Urinary bladder (tissue), 4 donors: ENCODE results near the gene C14orf119. TPM values are rescaled to one million over a fixed set of nuclear protein-coding genes. Genes with fewer than 3 reads are reported as not detected.

ENCODE experiments used
- DNase-seq: peaks from one replicate; pipeline ENCODE4 v3.0.0-alpha.2; 2015; ENCODE audit errors: extremely low spot score
- H3K27ac ChIP-seq: one replicate; pipeline ENCODE4 v1.5.1; 2013; ENCODE audit warnings: low read depth, mild to moderate bottlenecking, moderate library complexity
- H3K36me3 ChIP-seq: one replicate; pipeline ENCODE4 v1.6.1; 2013; ENCODE audit warnings: mild to moderate bottlenecking, moderate library complexity; ENCODE audit not compliant: insufficient read depth
- H3K4me1 ChIP-seq: one replicate; pipeline ENCODE4 v1.6.1; 2013; ENCODE audit warnings: mild to moderate bottlenecking, moderate library complexity; ENCODE audit not compliant: insufficient read depth
- H3K4me3 ChIP-seq: one replicate; pipeline ENCODE4 v1.5.1; 2013; ENCODE audit warnings: low read depth, low read length
- WGBS: extraction: QIAGEN DNeasy Blood & Tissue Kit; methylation state at CpG from one replicate; pipeline ENCODE4 v1.1.7; 2013; 5-methylcytosine and 5-hydroxymethylcytosine counted together
- polyA plus RNA-seq: library from polyadenylated mRNA; stranded (reverse); fragments of 200-250 nt; gene quantifications from one replicate; pipeline ENCODE4 v1.2.3, GENCODE V29; 2013
- total RNA-seq: library from RNA; depleted of rRNA; stranded (reverse); fragments of >200 nt; gene quantifications from one replicate; pipeline ENCODE4 v1.2.3, GENCODE V29; 2014
- donor health status: healthy with polysubstance abuse.
- donor health status: healthy.

Gene C14orf119
- total and polyA plus RNA-seq, 2 donors: 37.2 to 51.8 TPM

GRCh38 chr14:23141706-23142444, 46.6 kb downstream of the C14orf119 start:
- Histone ChIP-seq H3K36me3 (peaks cover 3% of the 10 kb centered on the region), H3K27ac (no peak overlapping the region), H3K4me1 (peaks cover 1% of the 10 kb centered on the region), H3K4me3 (no peak overlapping the region)
- no peak for DNase-seq
- 51% methylated on average over 7 of the region's 7 CpGs for WGBS

- peaks cover 3% of the 10 kb centered on the region for H3K36me3 ChIP-seq
- no peak for DNase-seq
- H3K4me1 ChIP-seq: peaks cover 1% of the 10 kb centered on the region
- 92% methylated on average over 4 of the region's 4 CpGs for WGBS
- H3K4me3 ChIP-seq: no peak overlapping the region
- no peak overlapping the region for H3K27ac ChIP-seq
Observed at GRCh38 chr14:23142826-23143225, 47.5 kb downstream of the C14orf119 start.

- Histone ChIP-seq H3K4me3 (no peak overlapping the region), H3K27ac (no peak overlapping the region), H3K4me1 (no peaks in the 10 kb centered on the region), H3K36me3 (peaks cover 3% of the 10 kb centered on the region)
- DNase-seq: no peak
- WGBS: 71% methylated on average over 1 of the region's 1 CpG
Observed at GRCh38 chr14:23143911-23144310, 48.6 kb downstream of the C14orf119 start.

GRCh38 chr14:23145794-23146350, 50.6 kb downstream of the C14orf119 start:
- no peak for DNase-seq
- no peaks in the 10 kb centered on the region for H3K4me1 ChIP-seq
- WGBS: 64% methylated on average over 4 of the region's 4 CpGs
- no peak overlapping the region for H3K4me3 ChIP-seq
- H3K27ac ChIP-seq: peak overlapping the region; percentile 68
- no peaks in the 10 kb centered on the region for H3K36me3 ChIP-seq

- Histone ChIP-seq H3K27ac (peak overlapping the region; percentile 68), H3K4me1 (no peaks in the 10 kb centered on the region), H3K4me3 (no peak overlapping the region), H3K36me3 (no peaks in the 10 kb centered on the region)
- WGBS: 88% methylated on average over 2 of the region's 2 CpGs
- no peak for DNase-seq
Observed at GRCh38 chr14:23146351-23146910, 51.1 kb downstream of the C14orf119 start.

GRCh38 chr14:23146980-23147379, 51.7 kb downstream of the C14orf119 start:
- Histone ChIP-seq H3K4me1 (no peaks in the 10 kb centered on the region), H3K4me3 (no peak overlapping the region), H3K27ac (peak overlapping the region; percentile 68), H3K36me3 (no peaks in the 10 kb centered on the region)
- DNase-seq: no peak
- 94% methylated on average over 4 of the region's 4 CpGs for WGBS

GRCh38 chr14:23147676-23148075, 52.4 kb downstream of the C14orf119 start:
- no peaks in the 10 kb centered on the region for H3K4me1 ChIP-seq
- no peaks in the 10 kb centered on the region for H3K36me3 ChIP-seq
- WGBS: 49% methylated on average over 1 of the region's 1 CpG
- H3K27ac ChIP-seq: peak overlapping the region; percentile 35
- H3K4me3 ChIP-seq: no peak overlapping the region
- no peak for DNase-seq

GRCh38 chr14:23148591-23149249, 53.4 kb downstream of the C14orf119 start:
- no peak for DNase-seq
- H3K36me3 ChIP-seq: no peaks in the 10 kb centered on the region
- H3K4me3 ChIP-seq: no peak overlapping the region
- H3K27ac ChIP-seq: peak overlapping the region; percentile 1
- peaks cover 3% of the 10 kb centered on the region for H3K4me1 ChIP-seq
- WGBS: 87% methylated on average over 5 of the region's 5 CpGs

- Histone ChIP-seq H3K4me1 (peaks cover 3% of the 10 kb centered on the region), H3K4me3 (no peak overlapping the region), H3K27ac (no peak overlapping the region), H3K36me3 (no peaks in the 10 kb centered on the region)
- no peak for DNase-seq
Observed at GRCh38 chr14:23149745-23150144, 54.4 kb downstream of the C14orf119 start.

Other genes with a start within 250 kb of the C14orf119 start
- gene LRP10, start 223.8 kb upstream of the C14orf119 start, total RNA-seq: 22.1 TPM
- 195 TPM for gene LRP10, start 223.8 kb upstream of the C14orf119 start, polyA plus RNA-seq
- 0.16 TPM for gene REM2, start 212.3 kb upstream of the C14orf119 start, total RNA-seq
- gene REM2, start 212.3 kb upstream of the C14orf119 start, polyA plus RNA-seq: 0.38 TPM
- gene RBM23, start 176.4 kb upstream of the C14orf119 start, total RNA-seq: 101 TPM
- 65.0 TPM for gene RBM23, start 176.4 kb upstream of the C14orf119 start, polyA plus RNA-seq
- gene PRMT5, start 166.1 kb upstream of the C14orf119 start, total RNA-seq: 39.8 TPM
- 49.3 TPM for gene PRMT5, start 166.1 kb upstream of the C14orf119 start, polyA plus RNA-seq
- 42.2 TPM for gene HAUS4, start 138.4 kb upstream of the C14orf119 start, total RNA-seq
- 44.1 TPM for gene HAUS4, start 138.4 kb upstream of the C14orf119 start, polyA plus RNA-seq
- gene AJUBA, start 113.0 kb upstream of the C14orf119 start, total RNA-seq: 28.0 TPM
- 6.6 TPM for gene AJUBA, start 113.0 kb upstream of the C14orf119 start, polyA plus RNA-seq
- 10.4 TPM for gene C14orf93, start 85.4 kb upstream of the C14orf119 start, total RNA-seq
- gene C14orf93, start 85.4 kb upstream of the C14orf119 start, polyA plus RNA-seq: 14.5 TPM
- gene PSMB5, start 60.6 kb upstream of the C14orf119 start, total RNA-seq: 70.3 TPM
- gene PSMB5, start 60.6 kb upstream of the C14orf119 start, polyA plus RNA-seq: 135 TPM
- gene PSMB11, start 53.3 kb upstream of the C14orf119 start, total RNA-seq: not detected
- gene PSMB11, start 53.3 kb upstream of the C14orf119 start, polyA plus RNA-seq: not detected
- 6.4 TPM for gene CDH24, start 38.0 kb upstream of the C14orf119 start, total RNA-seq
- 4.4 TPM for gene CDH24, start 38.0 kb upstream of the C14orf119 start, polyA plus RNA-seq
- gene ACIN1, start 369 bp upstream of the C14orf119 start, total RNA-seq: 87.9 TPM
- 82.2 TPM for gene ACIN1, start 369 bp upstream of the C14orf119 start, polyA plus RNA-seq
- gene CIROP, start 9.5 kb downstream of the C14orf119 start, total RNA-seq: not detected
- not detected for gene CIROP, start 9.5 kb downstream of the C14orf119 start, polyA plus RNA-seq
- not detected for gene CEBPE, start 23.8 kb downstream of the C14orf119 start, total RNA-seq
- gene CEBPE, start 23.8 kb downstream of the C14orf119 start, polyA plus RNA-seq: 0.06 TPM
- gene SLC7A8, start 88.2 kb downstream of the C14orf119 start, total RNA-seq: 8.4 TPM
- gene SLC7A8, start 88.2 kb downstream of the C14orf119 start, polyA plus RNA-seq: 35.5 TPM
- not detected for gene RNF212B, start 142.4 kb downstream of the C14orf119 start, total RNA-seq
- 0.41 TPM for gene RNF212B, start 142.4 kb downstream of the C14orf119 start, polyA plus RNA-seq
- 7.9 TPM for gene HOMEZ, start 190.6 kb downstream of the C14orf119 start, total RNA-seq
- 12.4 TPM for gene HOMEZ, start 190.6 kb downstream of the C14orf119 start, polyA plus RNA-seq
- gene PPP1R3E, start 207.4 kb downstream of the C14orf119 start, total RNA-seq: 8.6 TPM
- 9.8 TPM for gene PPP1R3E, start 207.4 kb downstream of the C14orf119 start, polyA plus RNA-seq
- 19.2 TPM for gene BCL2L2, start 211.3 kb downstream of the C14orf119 start, total RNA-seq
- 118 TPM for gene BCL2L2, start 211.3 kb downstream of the C14orf119 start, polyA plus RNA-seq
- 52.0 TPM for gene PABPN1, start 226.0 kb downstream of the C14orf119 start, total RNA-seq
- 84.0 TPM for gene PABPN1, start 226.0 kb downstream of the C14orf119 start, polyA plus RNA-seq